Common myeloid progenitor, CD34-positive (primary cell): ENCODE measurements around the gene ALB.

ENCODE experiments used
- CTCF ChIA-PET: fragments of 350-600 bp; sonication (Branson Sonifier 250); formaldehyde crosslinking; loops from one replicate; lab custom pipeline; 2021; ENCODE audit warnings: antibody characterized with exemption; lab: Charles Lee
- POLR2A ChIA-PET: fragments of 350-600 bp; sonication (Branson Sonifier 250); formaldehyde crosslinking; loops from one replicate; lab custom pipeline; 2021; ENCODE audit warnings: antibody characterized with exemption; lab: Charles Lee
- DNase-seq, 3 donors: peaks; one replicate each; pipeline versions ENCODE4 v3.0.0 to v3.0.0-alpha.2; 2013
- H3K27ac ChIP-seq, 2 experiments: 1 replicate in 1 of 2; 2 replicates in 1 of 2; pipeline ENCODE4 v1.7.0; 2013; ENCODE audit warnings: inconsistent platforms in 2 of 2, low read length in 2 of 2, mild to moderate bottlenecking in 2 of 2, low read depth in 1 of 2, moderate library complexity in 1 of 2; ENCODE audit not compliant: severe bottlenecking in 2 of 2, insufficient read depth in 1 of 2, poor library complexity in 1 of 2
- H3K27me3 ChIP-seq, 5 experiments: replicated peaks in 2 of 5; 1 replicate in 3 of 5; 2 replicates in 2 of 5; pipeline versions ENCODE4 v1.6.1 to v1.7.0; 2013; ENCODE audit warnings: low read length in 4 of 5, mild to moderate bottlenecking in 2 of 5, moderate library complexity in 2 of 5, inconsistent platforms in 1 of 5; ENCODE audit not compliant: insufficient read depth in 5 of 5, control insufficient read depth in 4 of 5
- H3K36me3 ChIP-seq, 4 experiments: 1 replicate in 2 of 4; 2 replicates in 2 of 4; pipeline versions ENCODE4 v1.6.1 to v1.7.0; 2013; ENCODE audit warnings: low read length in 3 of 4, control low read depth in 1 of 4, mild to moderate bottlenecking in 1 of 4; ENCODE audit not compliant: control insufficient read depth in 4 of 4, insufficient read depth in 4 of 4
- H3K4me1 ChIP-seq, 4 experiments: 1 replicate in 3 of 4; 2 replicates in 1 of 4; pipeline versions ENCODE4 v1.6.1 to v1.7.1; 2013; ENCODE audit warnings: low read length in 3 of 4, mild to moderate bottlenecking in 3 of 4, control low read depth in 1 of 4, inconsistent platforms in 1 of 4, moderate library complexity in 1 of 4; ENCODE audit not compliant: control insufficient read depth in 4 of 4, insufficient read depth in 4 of 4; ENCODE audit errors: control extremely low read depth in 1 of 4
- H3K4me3 ChIP-seq, 7 experiments: 1 replicate in 4 of 7; 2 replicates in 3 of 7; pipeline versions ENCODE4 v1.5.1 to v1.7.0; 2013; ENCODE audit warnings: mild to moderate bottlenecking in 7 of 7, low read length in 6 of 7, moderate library complexity in 6 of 7, inconsistent platforms in 2 of 7, low read depth in 2 of 7, control low read depth in 1 of 7; ENCODE audit not compliant: insufficient read depth in 4 of 7, control insufficient read depth in 1 of 7; ENCODE audit errors: extremely low read depth in 1 of 7
- H3K9me3 ChIP-seq, 5 experiments: 1 replicate in 4 of 5; 2 replicates in 1 of 5; pipeline versions ENCODE4 v1.6.1 to v1.7.1; 2013; ENCODE audit warnings: low read length in 4 of 5, mild to moderate bottlenecking in 2 of 5, inconsistent platforms in 1 of 5, low read depth in 1 of 5, moderate library complexity in 1 of 5; ENCODE audit not compliant: control insufficient read depth in 4 of 5, insufficient read depth in 2 of 5; ENCODE audit errors: control extremely low read depth in 1 of 5
- WGBS: methylation state at CpG from one replicate; pipeline ENCODE4 v1.1.5; 2013; ENCODE audit not compliant: insufficient coverage; 5-methylcytosine and 5-hydroxymethylcytosine counted together

ALB gene

GRCh38 chr4:73458184-73459047 is 54.3 kb downstream of the ALB start:
- WGBS = 85% methylated on average over 3 of the region's 4 CpGs
- H3K27me3 ChIP-seq = no peaks in the 10 kb centered on the region
- H3K36me3 ChIP-seq = no peaks in the 10 kb centered on the region
- ChIA-PET POLR2A (no interaction called here), CTCF (interaction anchor here (4.3 kb wide), 1 partner anchor 12 kb away, joined by 13 read pairs; no protein-coding TSS in a partner anchor)
- no peaks in the 10 kb centered on the region for H3K4me1 ChIP-seq
- no peak overlapping the region for H3K27ac ChIP-seq
- no peaks in the 10 kb centered on the region for H3K9me3 ChIP-seq
- no peak overlapping the region for H3K4me3 ChIP-seq
- DNase-seq = no peak

GRCh38 chr4:73459048-73459421 is 54.9 kb downstream of the ALB start:
- WGBS = 67% methylated on average over 1 of the region's 3 CpGs
- no peaks in the 10 kb centered on the region for H3K9me3 ChIP-seq
- ChIA-PET POLR2A (no interaction called here), CTCF (interaction anchor here (4.3 kb wide), 1 partner anchor 13 kb away, joined by 13 read pairs; no protein-coding TSS in a partner anchor)
- no peak overlapping the region for H3K27ac ChIP-seq
- no peaks in the 10 kb centered on the region for H3K4me1 ChIP-seq
- no peak overlapping the region for H3K4me3 ChIP-seq
- no peaks in the 10 kb centered on the region for H3K36me3 ChIP-seq
- DNase-seq = no peak
- H3K27me3 ChIP-seq = no peaks in the 10 kb centered on the region

GRCh38 chr4:73460913-73461522 is 56.9 kb downstream of the ALB start:
- Histone ChIP-seq H3K4me3 (no peak overlapping the region), H3K36me3 (no peaks in the 10 kb centered on the region), H3K27me3 (no peaks in the 10 kb centered on the region), H3K27ac (no peak overlapping the region), H3K4me1 (no peaks in the 10 kb centered on the region), H3K9me3 (no peaks in the 10 kb centered on the region)
- ChIA-PET CTCF (no interaction called here), POLR2A (no interaction called here)
- DNase-seq = no peak
- WGBS = 83% methylated on average over 1 of the region's 4 CpGs

- Histone ChIP-seq H3K27ac (no peak overlapping the region), H3K27me3 (no peaks in the 10 kb centered on the region), H3K9me3 (peaks cover 0 to 5% (median 2%) of the 10 kb centered on the region in 5 experiments), H3K4me3 (no peak overlapping the region), H3K4me1 (no peaks in the 10 kb centered on the region), H3K36me3 (no peaks in the 10 kb centered on the region)
- no peak for DNase-seq
- ChIA-PET POLR2A (no interaction called here), CTCF (no interaction called here)
- no CpG with 5 or more reads among the region's 3 CpGs for WGBS
Observed at GRCh38 chr4:73468170-73468569, 64.1 kb downstream of the ALB start.

GRCh38 chr4:73470728-73471127 is 66.6 kb downstream of the ALB start:
- CTCF ChIA-PET = no interaction called here
- Histone ChIP-seq H3K4me1 (no peaks in the 10 kb centered on the region), H3K4me3 (no peak overlapping the region), H3K27me3 (no peaks in the 10 kb centered on the region), H3K27ac (no peak overlapping the region), H3K36me3 (no peaks in the 10 kb centered on the region), H3K9me3 (peaks cover 0 to 17% (median 8%) of the 10 kb centered on the region in 5 experiments)
- no peak for DNase-seq
- POLR2A ChIA-PET = no interaction called here
- 100% methylated on average over 1 of the region's 1 CpG for WGBS
